GM21737 (cell line): ENCODE results near the gene SETD1B.
"Not testable (repeated sequence)": the region's sequence is repeated elsewhere in the genome, so short reads cannot be mapped to it uniquely, and the experiment has no call there.

ENCODE experiments used
- ATAC-seq: cut with Tn5 transposase; IDR thresholded peaks from one replicate; pipeline ENCODE4 v1.9.1; 2021; ENCODE audit warnings: mild to moderate bottlenecking, moderate library complexity; ENCODE audit not compliant: unreplicated experiment

SETD1B gene

GRCh38 chr12:121849665-121850064, 45.9 kb downstream of the SETD1B start:
- ATAC-seq: no peak

GRCh38 chr12:121852392-121852791, 48.6 kb downstream of the SETD1B start:
- ATAC-seq: not testable (repeated sequence)

- ATAC-seq: no peak
Observed at GRCh38 chr12:121857322-121858246, 53.8 kb downstream of the SETD1B start.

- ATAC-seq: no peak
Observed at GRCh38 chr12:121858318-121858661, 54.5 kb downstream of the SETD1B start.

- ATAC-seq: no peak
Observed at GRCh38 chr12:121858662-121859572, 55.1 kb downstream of the SETD1B start, which contains the start of gene HPD. Gene HPD, minus strand, starts transcription at chr12:121858859. Its CDS starts 36 bp downstream, at chr12:121858823.

GRCh38 chr12:121860257-121860656, 56.4 kb downstream of the SETD1B start:
- no peak for ATAC-seq

GRCh38 chr12:121860699-121861098, 56.9 kb downstream of the SETD1B start:
- not testable (repeated sequence) for ATAC-seq

GRCh38 chr12:121861636-121862254, 57.9 kb downstream of the SETD1B start:
- no peak for ATAC-seq

- ATAC-seq: no peak
Observed at GRCh38 chr12:121866331-121866730, 62.5 kb downstream of the SETD1B start.

- ATAC-seq: not testable (repeated sequence)
Observed at GRCh38 chr12:121869229-121869628, 65.4 kb downstream of the SETD1B start.

GRCh38 chr12:121871467-121871866, 67.7 kb downstream of the SETD1B start:
- ATAC-seq: no peak

GRCh38 chr12:121872546-121873215, 68.9 kb downstream of the SETD1B start:
- no peak for ATAC-seq

GRCh38 chr12:121873216-121873569, 69.4 kb downstream of the SETD1B start:
- ATAC-seq: no peak

- ATAC-seq: no peak
Observed at GRCh38 chr12:121874071-121874470, 70.3 kb downstream of the SETD1B start.

GRCh38 chr12:121875582-121875981, 71.8 kb downstream of the SETD1B start:
- no peak for ATAC-seq

- ATAC-seq: not testable (repeated sequence)
Observed at GRCh38 chr12:121876080-121876447, 72.3 kb downstream of the SETD1B start.
